HEK293T (cell line): ENCODE measurements around the gene LEPR.

ENCODE experiments used
- ARNT ChIP-seq: fragments of 450-650 bp; IDR thresholded peaks from 2 replicates; pipeline ENCODE4 v1.6.1; 2017; ENCODE audit warnings: mild to moderate bottlenecking
- CTBP1 ChIP-seq: fragments of 450-650 bp; IDR thresholded peaks from 2 replicates; pipeline ENCODE4 v1.6.1; 2016; ENCODE audit warnings: borderline replicate concordance
- FOXA1 ChIP-seq: fragments of 450-650 bp; IDR thresholded peaks from 2 replicates; pipeline ENCODE4 v1.6.1; 2016; ENCODE audit warnings: mild to moderate bottlenecking
- FOXK2 ChIP-seq: fragments of 450-650 bp; IDR thresholded peaks from 2 replicates; pipeline ENCODE4 v1.6.1; 2016; ENCODE audit warnings: mild to moderate bottlenecking
- LEF1 ChIP-seq: fragments of 450-650 bp; IDR thresholded peaks from 2 replicates; pipeline ENCODE4 v1.6.1; 2017; ENCODE audit warnings: mild to moderate bottlenecking, borderline replicate concordance
- NFRKB ChIP-seq: fragments of 450-650 bp; IDR thresholded peaks from 2 replicates; pipeline ENCODE4 v1.6.1; 2016; ENCODE audit warnings: mild to moderate bottlenecking, moderate library complexity
- SP1 ChIP-seq: fragments of 450-650 bp; IDR thresholded peaks from 2 replicates; pipeline ENCODE4 v1.6.1; 2017
- TARDBP ChIP-seq: fragments of 450-650 bp; IDR thresholded peaks from 2 replicates; pipeline ENCODE4 v1.6.1; 2016

- TF ChIP-seq LEF1 (no peak), SP1 (no peak), NFRKB (no peak), FOXK2 (no peak), ARNT (no peak), FOXA1 (no peak), CTBP1 (no peak), TARDBP (no peak)
These were observed 34.0 kb upstream of the LEPR start for GRCh38 chr1:65386439-65386838.
